Thyroid gland (tissue), 4 donors: ENCODE results near the gene MAP3K12. TPM values are rescaled to one million over a fixed set of nuclear protein-coding genes. Genes with fewer than 3 reads are reported as not detected.

Experiments
- DNase-seq, 2 donors: peaks; one replicate each; pipeline ENCODE4 v3.0.0-alpha.2; 2019
- H3K27ac ChIP-seq, 3 donors: fragments of 200-600 bp; sonication (generic); 1 replicate in 2 of 3; 2 replicates in 1 of 3; pipeline ENCODE4 v1.5.1; 2016 to 2019; ENCODE audit warnings: mild to moderate bottlenecking in 1 of 3, moderate library complexity in 1 of 3
- H3K27me3 ChIP-seq: fragments of 200-600 bp; sonication (generic); one replicate; pipeline ENCODE4 v1.5.1; 2019
- H3K36me3 ChIP-seq, 2 donors: fragments of 200-600 bp; sonication (generic); one replicate each; pipeline ENCODE4 v1.5.1; 2016 to 2019
- H3K4me1 ChIP-seq, 2 donors: fragments of 200-600 bp; sonication (generic); one replicate each; pipeline ENCODE4 v1.5.1; 2017 to 2019
- H3K4me3 ChIP-seq, 3 donors: fragments of 200-600 bp; sonication (generic); replicated peaks in 1 of 3; 1 replicate in 2 of 3; 2 replicates in 1 of 3; pipeline ENCODE4 v1.5.1; 2016; ENCODE audit warnings: mild to moderate bottlenecking in 1 of 3
- H3K9me3 ChIP-seq: fragments of 200-600 bp; sonication (generic); one replicate; pipeline ENCODE4 v1.5.1; 2017
- CTCF ChIP-seq, 6 experiments: fragments of 200-600 bp in 3 of 6; fragments of 450-650 bp in 3 of 6; sonication (generic) in 3 of 6; IDR thresholded peaks; one replicate each; pipeline ENCODE4 v1.5.1; 2016 to 2019; ENCODE audit warnings: antibody characterized with exemption in 6 of 6, mild to moderate bottlenecking in 2 of 6, inconsistent platforms in 1 of 6, moderate library complexity in 1 of 6
- POLR2A ChIP-seq, 2 donors: fragments of 450-650 bp; IDR thresholded peaks; one replicate each; pipeline ENCODE4 v1.6.1; 2017; ENCODE audit warnings: antibody characterized with exemption in 2 of 2, mild to moderate bottlenecking in 2 of 2, moderate library complexity in 1 of 2
- WGBS, 2 donors: methylation state at CpG; one replicate each; pipeline ENCODE4 v1.1.5; 2017; 5-methylcytosine and 5-hydroxymethylcytosine counted together
- intact Hi-C: fragments of 100-400 bp; cut with DNase I; formaldehyde crosslinking; loops from one replicate; pipeline ENCODE4 v1.15.1; 2023
- total RNA-seq, 4 donors: library from RNA; depleted of rRNA; stranded (reverse); fragments of >200 nt; gene quantifications; one replicate each; pipeline ENCODE4 v1.2.3, GENCODE V29; 2016

MAP3K12 gene
- total RNA-seq, 4 donors from 2014 or later, result 5.2 to 12.9 (median 10.6) TPM

- WGBS, 2 donors, result 83 to 90% methylated on average over 7 to 10 of the region's 10 CpGs
- intact Hi-C loops, result loop anchor here (10.0 kb wide), 1 partner anchor 178 kb away; the partner anchor contains the start of gene AAAS
- no peak for DNase-seq
- H3K9me3 ChIP-seq, result no peaks in the 10 kb centered on the region
- peaks cover 10 to 36% of the 10 kb centered on the region in 2 donors for H3K4me1 ChIP-seq
- no peak for TF ChIP-seq CTCF (IDR thresholded peaks at IDR 0.05)
- TF ChIP-seq POLR2A (IDR thresholded peaks at IDR 0.05), result no peak
- peaks cover 12 to 22% of the 10 kb centered on the region in 2 donors for H3K36me3 ChIP-seq
- peak overlapping the region in 2 of 3 donors; percentile 47 to 91 for H3K27ac ChIP-seq
- no peaks in the 10 kb centered on the region for H3K27me3 ChIP-seq
- no peak overlapping the region for H3K4me3 ChIP-seq
Measured at GRCh38 chr12:53502983-53503728, 3.9 kb upstream of the MAP3K12 start.

- Histone ChIP-seq H3K4me1 (peaks cover 10 to 36% of the 10 kb centered on the region in 2 donors), H3K36me3 (peaks cover 10 to 22% of the 10 kb centered on the region in 2 donors), H3K27ac (peak overlapping the region; percentile 91 to 99 (median 97)), H3K9me3 (no peaks in the 10 kb centered on the region), H3K4me3 (no peak overlapping the region), H3K27me3 (no peaks in the 10 kb centered on the region)
- TF ChIP-seq CTCF (IDR thresholded peaks at IDR 0.05) (no peak), POLR2A (IDR thresholded peaks at IDR 0.05) (no peak)
- WGBS, 2 donors, result 65 to 83% methylated on average over 9 of the region's 9 CpGs
- intact Hi-C loops, result loop anchor here (10.0 kb wide), 1 partner anchor 178 kb away; the partner anchor contains the start of gene AAAS
- no peak for DNase-seq
Measured at GRCh38 chr12:53502331-53502730, 3.1 kb upstream of the MAP3K12 start.

GRCh38 chr12:53501615-53502181 is 2.4 kb upstream of the MAP3K12 start:
- H3K9me3 ChIP-seq, result no peaks in the 10 kb centered on the region
- H3K4me1 ChIP-seq, result peaks cover 10 to 36% of the 10 kb centered on the region in 2 donors
- whole genome bisulfite sequencing, 2 donors, result 63 to 71% methylated on average over 8 to 10 of the region's 10 CpGs
- peaks cover 4 to 19% of the 10 kb centered on the region in 2 donors for H3K36me3 ChIP-seq
- H3K4me3 ChIP-seq, result peak overlapping the region in 2 of 3 donors; percentile 29 to 59
- H3K27ac ChIP-seq, result peak overlapping the region; percentile 91 to 99 (median 97)
- intact Hi-C loops, result loop anchor here (10.0 kb wide), 1 partner anchor 177 kb away; the partner anchor contains the start of gene AAAS
- no peak for DNase-seq
- H3K27me3 ChIP-seq, result no peaks in the 10 kb centered on the region
- TF ChIP-seq POLR2A (IDR thresholded peaks at IDR 0.05), result no peak
- TF ChIP-seq CTCF (IDR thresholded peaks at IDR 0.05), result no peak

- no peaks in the 10 kb centered on the region for H3K27me3 ChIP-seq
- TF ChIP-seq CTCF (IDR thresholded peaks at IDR 0.05) (no peak), POLR2A (IDR thresholded peaks at IDR 0.05) (peak; percentile 23 to 56)
- H3K9me3 ChIP-seq, result no peaks in the 10 kb centered on the region
- H3K4me1 ChIP-seq, result peaks cover 10 to 40% of the 10 kb centered on the region in 2 donors
- H3K36me3 ChIP-seq, result peaks cover 0 to 12% of the 10 kb centered on the region in 2 donors
- peak within 1 kb of the TSS; percentile 29 to 59 (median 31) for H3K4me3 ChIP-seq
- H3K27ac ChIP-seq, result peak within 1 kb of the TSS; percentile 91 to 99 (median 97)
- intact Hi-C loops, result loop anchor here (10.0 kb wide), 1 partner anchor 176 kb away; the partner anchor contains the start of gene AAAS
- WGBS, 2 donors, result 0 to 2% methylated on average over 34 to 65 of the region's 74 CpGs
- peak; percentile 99 for DNase-seq
Measured at GRCh38 chr12:53500776-53501614, 1.7 kb upstream of the MAP3K12 start, which contains the start of gene TARBP2. Gene TARBP2, plus strand, starts transcription at chr12:53501283. Its CDS starts 126 bp downstream, at chr12:53501409.
